Measurements from ENCODE around the gene HAPLN3. TPM values are rescaled to one million over a fixed set of nuclear protein-coding genes. Genes with fewer than 3 reads are reported as not detected.

Gene HAPLN3
- total and polyA plus RNA-seq, 4 experiments from 2014 or later, result 40.7 to 126 (median 84.6) TPM

GRCh38 chr15:88918738-88919137 lies 23.4 kb upstream of the HAPLN3 start:
- Mint-ChIP-seq H3K4me1 (peaks cover 2 to 9% (median 6%) of the 10 kb centered on the region in 4 donors), H3K27ac (peak overlapping the region in 1 of 7 donors; percentile 16), H3K27me3 (peaks cover 8 to 17% of the 10 kb centered on the region in 2 donors), H3K9me3 (no peaks in the 10 kb centered on the region), H3K36me3 (no peaks in the 10 kb centered on the region), H3K4me3 (no peak overlapping the region)
- ChIA-PET POLR2A (ENCODE audit: partially characterized antibody) (no interaction called here), CTCF (ENCODE audit: partially characterized antibody) (interaction anchor here (6.9 kb wide), 1 partner anchor 15 kb away, joined by 48 read pairs; no protein-coding TSS in a partner anchor)
- Histone ChIP-seq H3K36me3 (ENCODE audit: insufficient read depth, low read length) (no peaks in the 10 kb centered on the region), H3K27me3 (ENCODE audit: insufficient read depth, low read length) (no peaks in the 10 kb centered on the region), H3K9me3 (ENCODE audit: control insufficient read depth in 1 of 2, low read length in 2 of 2) (no peaks in the 10 kb centered on the region), H3K4me3 (ENCODE audit: low read length in 2 of 2) (no peak overlapping the region), H3K4me1 (ENCODE audit: insufficient read depth, low read length) (peaks cover 5% of the 10 kb centered on the region), H3K27ac (ENCODE audit: low read depth, low read length) (no peak overlapping the region)
- DNase-seq, result no peak
- intact Hi-C loops (cut with micrococcal nuclease), result no loop called here

GRCh38 chr15:88917760-88918159 lies 22.4 kb upstream of the HAPLN3 start:
- Mint-ChIP-seq H3K36me3 (peaks cover 0 to 3% of the 10 kb centered on the region in 2 donors), H3K9me3 (no peaks in the 10 kb centered on the region), H3K4me1 (peaks cover 7 to 13% (median 10%) of the 10 kb centered on the region in 4 donors), H3K27me3 (peaks cover 8 to 17% of the 10 kb centered on the region in 2 donors), H3K27ac (no peak overlapping the region), H3K4me3 (no peak overlapping the region)
- intact Hi-C loops (cut with micrococcal nuclease), result no loop called here
- Histone ChIP-seq H3K27me3 (ENCODE audit: insufficient read depth, low read length) (no peaks in the 10 kb centered on the region), H3K9me3 (ENCODE audit: control insufficient read depth in 1 of 2, low read length in 2 of 2) (no peaks in the 10 kb centered on the region), H3K36me3 (ENCODE audit: insufficient read depth, low read length) (no peaks in the 10 kb centered on the region), H3K4me3 (ENCODE audit: low read length in 2 of 2) (no peak overlapping the region), H3K27ac (ENCODE audit: low read depth, low read length) (no peak overlapping the region), H3K4me1 (ENCODE audit: insufficient read depth, low read length) (peaks cover 6% of the 10 kb centered on the region)
- no peak for DNase-seq
- ChIA-PET POLR2A (ENCODE audit: partially characterized antibody) (no interaction called here), CTCF (ENCODE audit: partially characterized antibody) (interaction anchor here (6.9 kb wide), 1 partner anchor 14 kb away, joined by 48 read pairs; no protein-coding TSS in a partner anchor)

GRCh38 chr15:88915354-88915753 lies 20.0 kb upstream of the HAPLN3 start:
- Histone ChIP-seq H3K4me1 (ENCODE audit: insufficient read depth, low read length) (peaks cover 15% of the 10 kb centered on the region), H3K27ac (ENCODE audit: low read depth, low read length) (no peak overlapping the region), H3K36me3 (ENCODE audit: insufficient read depth, low read length) (no peaks in the 10 kb centered on the region), H3K27me3 (ENCODE audit: insufficient read depth, low read length) (no peaks in the 10 kb centered on the region), H3K9me3 (ENCODE audit: control insufficient read depth in 1 of 2, low read length in 2 of 2) (no peaks in the 10 kb centered on the region), H3K4me3 (ENCODE audit: low read length in 2 of 2) (no peak overlapping the region)
- Mint-ChIP-seq H3K4me3 (no peak overlapping the region), H3K27ac (no peak overlapping the region), H3K4me1 (peaks cover 13 to 26% (median 19%) of the 10 kb centered on the region in 4 donors), H3K27me3 (peaks cover 4 to 12% of the 10 kb centered on the region in 2 donors), H3K9me3 (no peaks in the 10 kb centered on the region), H3K36me3 (peaks cover under 1 to 3% of the 10 kb centered on the region in 2 donors)
- ChIA-PET CTCF (ENCODE audit: partially characterized antibody) (interaction anchor here (1.2 to 6.9 kb wide), 2 partner anchors 11 to 98 kb away, joined by 3 to 48 read pairs; no protein-coding TSS in a partner anchor), POLR2A (ENCODE audit: partially characterized antibody) (no interaction called here)
- intact Hi-C loops (cut with micrococcal nuclease), result no loop called here
- DNase-seq, result no peak

- H3K36me3 Mint-ChIP-seq, result peaks cover 4 to 7% of the 10 kb centered on the region in 2 donors
- CTCF ChIA-PET (ENCODE audit: partially characterized antibody), result interaction anchor here (6.9 kb wide), 1 partner anchor 10 kb away, joined by 48 read pairs; no protein-coding TSS in a partner anchor
- H3K4me3 Mint-ChIP-seq, result peak overlapping the region; percentile 90 to 98 (median 95)
- intact Hi-C loops (cut with micrococcal nuclease), result loop anchor here (1.0 to 2.0 kb wide), 2 partner anchors 10 to 19 kb away; partner anchors contain the start of gene HAPLN3
- Histone ChIP-seq H3K9me3 (ENCODE audit: control insufficient read depth in 1 of 2, low read length in 2 of 2) (no peaks in the 10 kb centered on the region), H3K4me3 (ENCODE audit: low read length in 2 of 2) (peak overlapping the region; percentile 75 to 76), H3K4me1 (ENCODE audit: insufficient read depth, low read length) (peaks cover 13% of the 10 kb centered on the region), H3K27me3 (ENCODE audit: insufficient read depth, low read length) (no peaks in the 10 kb centered on the region), H3K27ac (ENCODE audit: low read depth, low read length) (peak overlapping the region; percentile 60), H3K36me3 (ENCODE audit: insufficient read depth, low read length) (peaks cover 8% of the 10 kb centered on the region)
- H3K9me3 Mint-ChIP-seq, result no peaks in the 10 kb centered on the region
- H3K27ac Mint-ChIP-seq, result peak overlapping the region in 6 of 7 donors; percentile 72 to 94 (median 88)
- POLR2A ChIA-PET (ENCODE audit: partially characterized antibody), result interaction anchor here (0.6 to 1.4 kb wide), 4 partner anchors 9 to 23 kb away, joined by 3 to 4 read pairs (median 3); no protein-coding TSS in a partner anchor
- no peak for DNase-seq
- H3K4me1 Mint-ChIP-seq, result peaks cover 13 to 41% (median 23%) of the 10 kb centered on the region in 4 donors
- H3K27me3 Mint-ChIP-seq, result peaks cover 2 to 8% of the 10 kb centered on the region in 2 donors
Observed at GRCh38 chr15:88913850-88914169, 18.5 kb upstream of the HAPLN3 start.

GRCh38 chr15:88913017-88913849 lies 17.9 kb upstream of the HAPLN3 start, which contains the start of gene MFGE8:
Gene MFGE8 (minus strand): TSS chr15:88913379. CDS start chr15:88913319, 60 bp downstream.
- Histone ChIP-seq H3K4me3 (ENCODE audit: low read length in 2 of 2) (peak within 1 kb of the TSS; percentile 75 to 76), H3K27ac (ENCODE audit: low read depth, low read length) (peak within 1 kb of the TSS; percentile 60), H3K9me3 (ENCODE audit: control insufficient read depth in 1 of 2, low read length in 2 of 2) (no peaks in the 10 kb centered on the region), H3K27me3 (ENCODE audit: insufficient read depth, low read length) (no peaks in the 10 kb centered on the region), H3K4me1 (ENCODE audit: insufficient read depth, low read length) (peaks cover 13% of the 10 kb centered on the region), H3K36me3 (ENCODE audit: insufficient read depth, low read length) (peaks cover 8% of the 10 kb centered on the region)
- peaks cover 2 to 6% of the 10 kb centered on the region in 2 donors for H3K27me3 Mint-ChIP-seq
- H3K9me3 Mint-ChIP-seq, result no peaks in the 10 kb centered on the region
- peak within 1 kb of the TSS; percentile 72 to 94 (median 88) for H3K27ac Mint-ChIP-seq
- CTCF ChIA-PET (ENCODE audit: partially characterized antibody), result interaction anchor here (6.9 kb wide), 1 partner anchor 9 kb away, joined by 48 read pairs; no protein-coding TSS in a partner anchor
- intact Hi-C loops (cut with micrococcal nuclease), result loop anchor here (1.0 to 2.0 kb wide), 2 partner anchors 9 to 18 kb away; partner anchors contain the start of gene HAPLN3
- peaks cover 4 to 7% of the 10 kb centered on the region in 2 donors for H3K36me3 Mint-ChIP-seq
- H3K4me1 Mint-ChIP-seq, result peaks cover 12 to 41% (median 22%) of the 10 kb centered on the region in 4 donors
- POLR2A ChIA-PET (ENCODE audit: partially characterized antibody), result interaction anchor here (0.6 to 1.4 kb wide), 3 partner anchors 8 to 22 kb away, joined by 3 to 4 read pairs (median 3); no protein-coding TSS in a partner anchor
- peak; percentile 67 to 75 (median 71) for DNase-seq
- H3K4me3 Mint-ChIP-seq, result peak within 1 kb of the TSS; percentile 90 to 98 (median 95)

- Histone ChIP-seq H3K4me1 (ENCODE audit: insufficient read depth, low read length) (peaks cover 13% of the 10 kb centered on the region), H3K4me3 (ENCODE audit: low read length in 2 of 2) (peak overlapping the region; percentile 48 to 75), H3K27me3 (ENCODE audit: insufficient read depth, low read length) (no peaks in the 10 kb centered on the region), H3K36me3 (ENCODE audit: insufficient read depth, low read length) (peaks cover 8% of the 10 kb centered on the region), H3K27ac (ENCODE audit: low read depth, low read length) (peak overlapping the region; percentile 60), H3K9me3 (ENCODE audit: control insufficient read depth in 1 of 2, low read length in 2 of 2) (no peaks in the 10 kb centered on the region)
- POLR2A ChIA-PET (ENCODE audit: partially characterized antibody), result interaction anchor here (1.0 to 1.4 kb wide), 2 partner anchors 17 to 21 kb away, joined by 3 to 6 read pairs; partner anchors contain the start of gene HAPLN3
- CTCF ChIA-PET (ENCODE audit: partially characterized antibody), result interaction anchor here (6.9 kb wide), 1 partner anchor 8 kb away, joined by 48 read pairs; no protein-coding TSS in a partner anchor
- Mint-ChIP-seq H3K27ac (peak overlapping the region; percentile 22 to 88 (median 68)), H3K4me3 (peak overlapping the region; percentile 76 to 98 (median 95)), H3K36me3 (peaks cover 4 to 7% of the 10 kb centered on the region in 2 donors), H3K9me3 (no peaks in the 10 kb centered on the region), H3K4me1 (peaks cover 14 to 41% (median 23%) of the 10 kb centered on the region in 4 donors), H3K27me3 (peaks cover 2 to 4% of the 10 kb centered on the region in 2 donors)
- no peak for DNase-seq
- intact Hi-C loops (cut with micrococcal nuclease), result loop anchor here (2.0 kb wide), 1 partner anchor 18 kb away; the partner anchor contains the start of gene HAPLN3
Observed at GRCh38 chr15:88912500-88912921, 17.2 kb upstream of the HAPLN3 start.
